WTC11 (cell line): ENCODE measurements around the gene ITIH5.

Source experiments
- GABPB1 ChIP-seq: sonication (generic); formaldehyde crosslinking; IDR thresholded peaks from 2 replicates; pipeline ENCODE4 v1.8.1; 2023; ENCODE audit warnings: mild to moderate bottlenecking, missing genetic modification reagents
- NR3C1 ChIP-seq: sonication (generic); formaldehyde crosslinking; conservative IDR thresholded peaks from 2 replicates; pipeline ENCODE4 v1.8.1; 2023; ENCODE audit warnings: low read depth, mild to moderate bottlenecking, missing genetic modification reagents
- SP1 ChIP-seq: sonication (generic); formaldehyde crosslinking; conservative IDR thresholded peaks from 2 replicates; pipeline ENCODE4 v1.8.1; 2022; ENCODE audit warnings: missing genetic modification reagents
- STAT6 ChIP-seq: sonication (generic); formaldehyde crosslinking; conservative IDR thresholded peaks from 2 replicates; pipeline ENCODE4 v1.8.1; 2023; ENCODE audit warnings: mild to moderate bottlenecking, low read depth, missing genetic modification reagents, moderate library complexity
- TEAD4 ChIP-seq: sonication (generic); formaldehyde crosslinking; IDR thresholded peaks from 2 replicates; pipeline ENCODE4 v1.8.0; 2022; ENCODE audit warnings: mild to moderate bottlenecking, missing genetic modification reagents
- ZNF121 ChIP-seq: sonication (generic); formaldehyde crosslinking; IDR thresholded peaks from 2 replicates; pipeline ENCODE4 v1.8.0; 2023; ENCODE audit warnings: missing genetic modification reagents
- ZNF138 ChIP-seq: sonication (generic); formaldehyde crosslinking; conservative IDR thresholded peaks from 2 replicates; pipeline ENCODE4 v1.8.1; 2022; ENCODE audit warnings: mild to moderate bottlenecking, moderate library complexity, missing genetic modification reagents
- TF ChIP-seq, protein P1 (sequence below): fragments of 200-600 bp; IDR thresholded peaks from 2 replicates; pipeline ENCODE4 v1.8.0; 2022; ENCODE audit warnings: antibody characterized with exemption
- TF ChIP-seq, protein P2 (sequence below): sonication (generic); formaldehyde crosslinking; conservative IDR thresholded peaks from 2 replicates; pipeline ENCODE4 v1.8.1; 2022; ENCODE audit warnings: mild to moderate bottlenecking, missing genetic modification reagents
- TF ChIP-seq, protein P3 (sequence below): sonication (generic); formaldehyde crosslinking; IDR thresholded peaks from 2 replicates; pipeline ENCODE4 v1.8.0; 2022; ENCODE audit warnings: mild to moderate bottlenecking, missing genetic modification reagents

DNA sequence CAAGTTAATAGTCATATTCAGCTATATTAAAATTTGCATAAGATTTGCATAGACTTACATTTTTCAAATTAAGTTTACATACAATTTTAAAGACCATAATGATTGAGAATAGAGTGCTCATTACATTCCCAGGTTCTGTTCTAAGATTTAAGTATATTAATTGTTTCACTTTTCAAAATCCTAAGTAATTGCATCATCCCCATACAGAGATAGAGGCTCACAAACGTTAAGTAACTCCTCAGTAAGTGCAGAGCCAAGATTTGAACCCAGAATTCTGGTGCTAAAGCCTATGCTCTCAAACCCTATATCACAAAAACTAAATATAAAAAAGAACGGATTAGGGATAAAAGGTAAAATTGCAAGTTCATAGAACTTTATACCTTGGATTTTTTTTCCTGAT, 2.1 kb downstream of the ITIH5 start:
- TF ChIP-seq, protein P1, sequence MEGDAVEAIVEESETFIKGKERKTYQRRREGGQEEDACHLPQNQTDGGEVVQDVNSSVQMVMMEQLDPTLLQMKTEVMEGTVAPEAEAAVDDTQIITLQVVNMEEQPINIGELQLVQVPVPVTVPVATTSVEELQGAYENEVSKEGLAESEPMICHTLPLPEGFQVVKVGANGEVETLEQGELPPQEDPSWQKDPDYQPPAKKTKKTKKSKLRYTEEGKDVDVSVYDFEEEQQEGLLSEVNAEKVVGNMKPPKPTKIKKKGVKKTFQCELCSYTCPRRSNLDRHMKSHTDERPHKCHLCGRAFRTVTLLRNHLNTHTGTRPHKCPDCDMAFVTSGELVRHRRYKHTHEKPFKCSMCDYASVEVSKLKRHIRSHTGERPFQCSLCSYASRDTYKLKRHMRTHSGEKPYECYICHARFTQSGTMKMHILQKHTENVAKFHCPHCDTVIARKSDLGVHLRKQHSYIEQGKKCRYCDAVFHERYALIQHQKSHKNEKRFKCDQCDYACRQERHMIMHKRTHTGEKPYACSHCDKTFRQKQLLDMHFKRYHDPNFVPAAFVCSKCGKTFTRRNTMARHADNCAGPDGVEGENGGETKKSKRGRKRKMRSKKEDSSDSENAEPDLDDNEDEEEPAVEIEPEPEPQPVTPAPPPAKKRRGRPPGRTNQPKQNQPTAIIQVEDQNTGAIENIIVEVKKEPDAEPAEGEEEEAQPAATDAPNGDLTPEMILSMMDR, result no peak
- TF ChIP-seq GABPB1, result no peak
- TF ChIP-seq SP1 (CRISPR knock-in tag), result no peak
- no peak for TF ChIP-seq STAT6
- no peak for TF ChIP-seq ZNF121 (CRISPR knock-in tag)
- TF ChIP-seq, protein P2, sequence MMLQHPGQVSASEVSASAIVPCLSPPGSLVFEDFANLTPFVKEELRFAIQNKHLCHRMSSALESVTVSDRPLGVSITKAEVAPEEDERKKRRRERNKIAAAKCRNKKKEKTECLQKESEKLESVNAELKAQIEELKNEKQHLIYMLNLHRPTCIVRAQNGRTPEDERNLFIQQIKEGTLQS (CRISPR knock-in tag), result no peak
- TF ChIP-seq, protein P3, sequence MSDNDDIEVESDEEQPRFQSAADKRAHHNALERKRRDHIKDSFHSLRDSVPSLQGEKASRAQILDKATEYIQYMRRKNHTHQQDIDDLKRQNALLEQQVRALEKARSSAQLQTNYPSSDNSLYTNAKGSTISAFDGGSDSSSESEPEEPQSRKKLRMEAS (CRISPR knock-in tag), result no peak
- no peak for TF ChIP-seq TEAD4 (CRISPR knock-in tag)
- no peak for TF ChIP-seq NR3C1
- no peak for TF ChIP-seq ZNF138 (CRISPR knock-in tag)
